Epithelial cell of esophagus (primary cell): Measurements from ENCODE around the gene HDAC4.
"Not testable (repeated sequence)": the region's sequence is repeated elsewhere in the genome, so short reads cannot be mapped to it uniquely, and the experiment has no call there.

Source experiments
- DNase-seq: peaks from one replicate; pipeline ENCODE4 v3.0.0; 2010; ENCODE audit warnings: low read depth
- H3K4me3 ChIP-seq: 2 replicates; pipeline ENCODE4 v1.5.1; 2011; ENCODE audit warnings: mild to moderate bottlenecking, low read length, control low read depth
- CTCF ChIP-seq: IDR thresholded peaks from 2 replicates; pipeline ENCODE4 v1.5.1; 2011; ENCODE audit warnings: low read depth, mild to moderate bottlenecking, low read length, control low read depth, inconsistent platforms; ENCODE audit not compliant: insufficient read depth; ENCODE audit errors: missing control alignments

HDAC4 gene

GRCh38 chr2:239177325-239177724, 223.5 kb downstream of the HDAC4 start:
- DNase-seq, result no peak
- H3K4me3 ChIP-seq, result no peak overlapping the region
- TF ChIP-seq CTCF, result no peak

GRCh38 chr2:239176138-239176803, 224.5 kb downstream of the HDAC4 start:
- not testable (repeated sequence) for H3K4me3 ChIP-seq, DNase-seq

- H3K4me3 ChIP-seq, result no peak overlapping the region
- no peak for TF ChIP-seq CTCF
- DNase-seq, result no peak
Measured at GRCh38 chr2:239175181-239175580, 225.6 kb downstream of the HDAC4 start.

- H3K4me3 ChIP-seq, result no peak overlapping the region
- TF ChIP-seq CTCF, result no peak
- DNase-seq, result no peak
Measured at GRCh38 chr2:239173301-239173700, 227.5 kb downstream of the HDAC4 start.

GRCh38 chr2:239171643-239172042, 229.2 kb downstream of the HDAC4 start:
- H3K4me3 ChIP-seq, result no peak overlapping the region
- no peak for DNase-seq
- no peak for TF ChIP-seq CTCF

- TF ChIP-seq CTCF, result no peak
- DNase-seq, result no peak
- H3K4me3 ChIP-seq, result no peak overlapping the region
Measured at GRCh38 chr2:239169311-239170048, 231.3 kb downstream of the HDAC4 start.

GRCh38 chr2:239168575-239168974, 232.2 kb downstream of the HDAC4 start:
- DNase-seq, result no peak

More at GRCh38 chr2:239168575-239168974, 232.2 kb downstream of the HDAC4 start:
- H3K4me3 ChIP-seq, result no peak overlapping the region
- no peak for TF ChIP-seq CTCF
